ENCODE results near the gene RANGRF.
A peak's percentile ranks its signal among the peaks of the same experiment; 100 is the strongest.

The RANGRF gene

DNA sequence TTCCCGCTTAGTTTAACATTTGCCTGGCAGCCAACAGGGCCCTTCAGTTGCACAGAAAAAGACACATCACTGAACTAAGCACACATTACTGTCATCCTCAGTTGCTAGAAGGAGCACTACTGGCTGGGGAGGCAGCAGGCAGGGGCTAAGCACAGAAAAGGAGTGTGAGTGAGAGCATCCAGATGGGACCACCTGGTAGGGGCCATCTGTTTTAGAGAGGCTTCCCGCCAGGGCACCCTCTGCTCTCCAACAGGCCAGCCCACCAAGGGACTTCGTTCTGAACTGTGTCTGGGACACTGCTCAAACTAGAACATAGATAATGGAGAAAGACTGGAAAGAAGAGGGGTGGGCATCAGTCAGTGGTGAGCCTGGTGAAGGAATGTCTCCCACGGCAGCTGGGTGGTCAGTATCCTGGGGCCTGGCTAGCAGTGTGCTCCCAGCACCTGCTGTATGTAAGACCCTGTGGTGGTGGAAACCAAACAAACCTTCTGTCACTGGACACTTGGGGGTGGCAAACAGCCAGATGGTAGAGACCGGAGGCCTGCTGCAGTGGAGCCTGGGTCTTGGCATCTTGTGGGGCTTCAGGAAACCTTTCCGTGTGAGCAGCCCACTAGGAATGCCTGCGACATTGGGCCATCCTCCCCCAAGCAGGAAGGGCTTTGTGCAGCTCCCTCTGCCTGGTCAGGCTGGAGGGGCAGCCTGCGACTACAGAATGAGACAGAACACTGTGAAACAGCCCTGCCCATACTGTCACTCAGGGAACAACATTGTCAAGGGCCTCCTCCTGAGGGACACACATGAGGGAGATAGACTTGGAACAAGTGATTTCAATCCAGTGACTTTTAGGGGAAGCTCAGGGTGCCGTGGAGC is 12.8 kb upstream of the RANGRF start:
- no peak for DNase-seq

DNA sequence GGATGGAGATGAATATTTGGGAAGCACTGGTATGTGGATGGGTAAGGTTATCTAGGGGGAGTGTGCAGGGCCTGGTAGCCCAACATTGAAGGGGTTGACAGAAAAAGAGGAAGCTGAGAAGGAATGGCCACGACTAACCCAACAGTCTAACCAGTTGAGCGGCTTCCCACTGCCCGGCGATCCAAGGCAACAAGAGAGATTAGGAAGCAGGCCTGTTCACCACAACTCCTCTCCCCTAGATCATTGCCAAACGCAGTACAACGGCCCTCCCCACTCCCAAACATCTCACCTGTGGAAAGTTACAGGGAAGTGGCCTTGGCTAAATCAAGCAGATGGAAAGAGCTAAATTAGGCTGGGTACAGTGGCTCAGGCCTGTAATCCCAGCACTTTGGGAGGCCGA is 11.2 kb upstream of the RANGRF start:
- no peak for DNase-seq

DNA sequence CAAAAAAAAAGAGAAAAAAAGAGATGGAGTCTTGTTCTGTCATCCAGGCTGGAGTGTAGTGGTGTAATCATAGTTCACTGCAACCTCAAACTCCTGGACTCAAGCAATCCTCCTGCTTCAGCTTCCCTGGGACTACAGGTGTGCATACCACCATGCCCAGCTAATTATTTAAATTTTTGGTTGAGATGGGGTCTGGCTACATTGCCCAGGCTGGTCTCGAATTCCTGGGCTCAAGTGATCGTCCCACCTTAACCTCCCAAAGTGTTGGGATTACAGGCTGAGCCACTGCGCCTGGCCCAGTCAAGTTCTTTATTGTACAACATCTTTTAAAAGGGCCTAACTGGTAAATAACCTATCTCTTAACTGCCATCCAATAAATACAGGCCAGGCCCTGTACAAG is 6.1 kb upstream of the RANGRF start:
- no peak for DNase-seq

DNA sequence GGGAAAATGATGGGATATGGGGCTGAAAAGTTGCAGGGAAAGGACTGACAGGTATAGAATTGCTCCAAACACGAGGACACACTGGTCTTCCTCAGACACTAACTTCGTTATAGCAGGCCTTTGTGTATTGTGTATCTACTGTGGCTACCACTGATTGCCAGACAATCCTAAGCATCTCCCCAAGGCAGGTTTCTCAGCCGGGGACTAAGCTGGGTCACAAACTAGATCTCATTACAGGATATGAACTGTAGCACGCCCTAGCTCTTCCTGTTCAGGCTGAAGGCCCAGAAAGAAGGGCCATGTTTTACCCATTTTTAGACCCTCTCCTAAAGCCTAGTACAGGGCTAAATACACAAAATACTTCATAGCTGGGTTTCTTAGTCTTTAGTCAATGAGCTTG is 5.1 kb upstream of the RANGRF start:
- DNase-seq = no peak

DNA sequence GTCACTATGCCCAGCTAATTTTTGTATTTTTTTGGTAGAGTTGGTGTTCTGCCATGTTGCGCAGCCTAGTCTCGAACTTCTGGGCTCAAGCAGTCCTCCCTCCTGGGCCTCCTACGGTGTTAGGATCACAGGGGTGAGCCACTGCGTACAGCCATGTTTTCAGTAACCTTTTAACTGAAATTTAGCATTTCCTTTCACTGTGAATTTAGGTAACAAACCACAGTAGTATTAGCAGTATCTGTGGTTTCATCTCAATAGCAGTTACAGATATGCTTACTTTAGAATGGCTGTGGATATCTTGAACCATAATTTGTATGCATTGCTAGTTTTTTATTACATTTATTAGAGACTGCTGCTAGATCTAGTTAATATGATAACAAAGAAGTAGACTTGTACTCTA is 4.3 kb upstream of the RANGRF start:
- no peak for DNase-seq

DNA sequence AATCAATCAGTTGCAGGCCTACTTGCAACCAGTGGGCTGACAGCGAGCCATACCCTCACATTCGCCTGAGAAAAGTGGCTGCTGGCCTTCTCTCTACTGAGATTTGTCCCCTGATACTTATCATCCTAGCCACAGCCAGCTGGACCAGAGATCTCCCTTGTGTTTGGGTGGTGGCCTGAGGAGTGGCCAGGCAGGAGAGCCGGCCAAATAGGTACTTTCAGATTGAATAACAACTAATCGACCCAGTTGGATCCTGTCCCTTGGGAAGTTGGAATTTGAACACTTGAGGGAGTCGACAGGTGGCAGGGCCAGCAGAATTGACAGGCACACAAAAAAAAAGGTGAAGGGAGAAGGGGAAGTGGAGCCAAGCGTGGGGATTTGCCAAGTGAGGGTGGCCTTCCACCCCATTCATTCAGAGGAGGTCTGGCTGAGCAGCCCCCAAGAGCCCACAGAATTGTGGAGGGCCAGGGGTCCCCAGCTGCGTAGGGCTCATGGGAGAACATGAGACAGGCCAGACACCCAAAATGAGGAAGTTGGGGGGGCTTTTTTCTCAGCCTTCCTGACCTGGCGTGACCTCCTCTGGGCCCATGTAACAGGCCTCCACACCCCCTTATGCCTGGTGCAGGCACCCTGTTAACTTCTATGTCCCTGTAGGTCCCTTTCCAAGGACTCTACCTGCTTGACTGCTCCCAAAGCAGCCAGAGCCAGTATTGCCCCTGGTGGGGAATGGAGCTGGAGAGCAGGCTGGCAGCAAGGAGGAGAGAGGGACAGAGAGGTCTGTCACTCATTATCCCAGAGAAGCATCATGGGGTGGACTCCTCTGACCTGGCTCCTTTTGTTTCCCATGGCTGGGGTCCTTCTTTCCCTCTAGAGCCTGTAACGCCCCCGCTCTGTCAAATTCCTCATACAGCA is 2.9 kb upstream of the RANGRF start:
- DNase-seq = no peak

DNA sequence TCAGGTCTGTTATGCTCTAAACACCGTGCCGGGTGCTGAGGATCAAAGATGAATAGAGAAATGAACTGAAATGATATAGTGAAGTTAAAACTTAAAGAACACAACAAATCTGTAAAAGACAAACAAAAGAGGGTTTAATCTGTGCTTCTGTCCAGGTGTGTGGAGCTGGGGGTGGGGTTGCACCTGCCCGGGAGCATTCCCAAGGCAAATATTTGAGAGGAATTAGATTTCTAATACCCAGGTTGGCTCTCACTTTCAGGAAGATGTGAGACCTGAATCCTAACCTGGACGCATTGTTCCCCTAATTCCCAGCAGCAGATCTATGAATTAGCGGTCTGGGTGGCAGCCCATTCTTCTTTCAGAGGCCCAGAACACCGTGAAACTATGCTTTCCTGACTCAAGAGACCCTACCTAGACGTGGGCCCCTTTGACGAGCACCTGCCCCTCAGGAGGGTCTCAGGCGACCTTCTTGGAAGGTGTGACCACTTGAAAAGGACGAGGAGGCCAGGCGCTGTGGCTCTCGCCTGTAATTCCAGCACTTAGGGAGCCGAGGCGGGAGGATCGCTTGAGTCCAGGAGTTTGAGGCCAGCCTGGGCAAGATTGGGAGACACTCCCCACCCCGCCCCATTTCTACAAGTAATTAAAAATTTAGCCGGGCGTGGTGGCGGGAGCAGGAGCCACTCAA is 677 bp upstream of the RANGRF start:
- no peak for DNase-seq

DNA sequence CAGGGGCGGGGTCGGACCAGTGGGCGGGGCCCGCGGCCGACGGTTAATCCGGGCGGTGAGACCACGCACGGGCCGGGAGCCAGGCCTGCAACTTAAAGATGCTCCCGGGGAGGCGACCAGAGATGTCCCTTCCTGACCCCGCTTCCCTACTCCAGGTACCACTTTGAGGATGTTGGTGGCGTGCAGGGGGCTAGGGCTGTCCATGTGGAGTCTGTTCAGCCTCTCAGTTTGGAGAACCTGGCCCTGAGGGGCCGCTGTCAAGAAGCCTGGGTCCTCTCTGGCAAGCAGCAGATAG is 580 bp downstream of the RANGRF start:
- DNase-seq = no peak

DNA sequence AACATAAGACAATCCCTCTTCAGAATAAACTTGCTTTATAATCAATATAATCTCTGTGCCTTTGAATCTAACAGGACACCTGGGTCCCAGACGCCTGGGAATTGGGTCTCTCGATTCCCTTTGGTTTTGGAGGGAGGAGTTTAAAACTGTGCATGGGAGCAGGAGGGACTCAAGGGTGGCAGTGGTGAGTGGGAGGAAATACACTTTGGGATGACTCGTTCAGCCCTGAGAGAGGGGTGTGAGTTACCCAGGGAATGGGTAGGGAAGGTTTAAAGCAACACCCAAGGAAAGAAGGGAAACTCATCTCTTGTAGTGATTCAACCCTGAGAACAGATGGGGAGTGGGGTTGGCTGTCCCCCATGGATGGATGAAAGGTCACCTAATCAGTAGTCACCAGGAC is 1.6 kb downstream of the RANGRF start:
- no peak for DNase-seq

DNA sequence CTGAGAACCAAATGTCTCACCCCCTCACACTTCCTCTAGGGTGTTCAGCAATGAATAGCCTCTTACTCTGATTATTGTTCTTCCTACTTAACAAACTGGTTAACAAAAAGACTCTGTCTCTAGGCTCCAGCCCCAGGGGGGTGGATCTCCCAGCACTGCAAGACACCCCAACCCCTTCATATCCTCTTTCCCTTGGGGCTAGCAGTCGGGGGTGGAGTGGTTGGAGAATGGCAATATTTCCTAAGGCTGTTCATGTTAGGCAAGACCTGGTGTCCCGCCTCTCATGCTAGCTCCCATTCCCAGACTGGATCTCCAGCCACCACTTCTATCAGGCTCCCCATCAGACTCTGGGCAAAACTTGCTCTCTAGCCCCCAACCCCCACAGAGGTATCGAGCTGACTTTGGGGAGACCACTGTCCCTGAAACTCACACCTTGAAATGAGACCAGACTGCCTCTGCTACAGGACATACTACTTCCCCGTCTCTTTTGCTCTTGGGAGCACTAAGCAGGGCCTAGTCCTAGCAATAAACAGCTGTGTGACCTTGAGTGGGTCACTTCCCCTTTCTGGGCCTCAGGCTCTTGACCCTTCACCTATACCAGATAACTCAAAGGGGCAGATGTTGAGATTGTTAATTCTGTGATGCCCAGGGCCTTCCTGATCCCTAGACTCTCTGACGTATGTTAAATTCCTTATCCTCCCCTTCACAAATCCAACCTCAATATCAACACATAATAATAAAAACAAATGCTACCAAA is 4.3 kb downstream of the RANGRF start:
- no peak for DNase-seq

DNA sequence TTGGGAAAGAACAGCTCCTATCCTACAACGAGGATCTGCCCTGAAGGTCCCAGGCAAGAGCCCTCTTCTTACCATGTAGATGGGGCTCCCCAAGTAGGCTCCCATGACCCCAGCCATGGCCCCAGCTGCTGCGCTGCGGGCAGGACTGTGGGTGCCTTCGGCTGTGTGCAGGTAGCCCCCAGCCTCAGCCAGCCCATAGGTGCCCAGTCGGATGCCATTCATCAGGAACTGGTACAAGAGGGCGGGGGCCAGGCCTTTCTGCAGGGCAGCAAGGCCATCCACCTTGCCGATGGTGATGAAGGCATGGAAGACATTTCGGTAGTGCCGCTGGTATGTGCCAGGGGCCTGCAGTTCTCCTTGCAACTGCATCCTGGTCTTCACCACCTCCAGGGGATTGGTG is 5.9 kb downstream of the RANGRF start:
- no peak for DNase-seq

DNA sequence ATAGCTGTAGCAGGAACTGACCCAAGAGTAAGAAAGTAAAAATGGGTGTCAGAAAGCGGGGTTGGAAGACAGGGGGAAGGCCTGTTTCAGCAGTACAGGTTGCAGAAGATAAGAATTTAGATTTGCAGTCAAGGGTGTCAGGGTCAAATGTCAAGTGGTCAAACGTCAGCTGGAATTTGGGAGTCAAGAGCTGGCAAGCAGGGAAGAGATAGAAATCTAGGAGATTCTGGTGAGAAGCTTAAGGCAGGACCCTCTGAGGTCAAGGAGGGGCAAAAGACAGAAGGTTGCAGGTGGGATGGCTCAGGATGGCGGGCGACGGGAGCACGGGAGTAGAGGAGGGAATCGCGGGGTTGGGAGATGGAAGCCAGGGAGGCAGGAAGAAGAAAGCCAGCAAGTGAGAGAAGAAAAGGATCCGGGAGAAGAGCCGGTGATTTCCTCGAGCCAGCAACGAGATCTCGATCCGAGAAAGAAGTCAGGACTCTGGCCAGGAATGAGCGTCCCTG is 6.4 kb downstream of the RANGRF start:
- DNase-seq = no peak

DNA sequence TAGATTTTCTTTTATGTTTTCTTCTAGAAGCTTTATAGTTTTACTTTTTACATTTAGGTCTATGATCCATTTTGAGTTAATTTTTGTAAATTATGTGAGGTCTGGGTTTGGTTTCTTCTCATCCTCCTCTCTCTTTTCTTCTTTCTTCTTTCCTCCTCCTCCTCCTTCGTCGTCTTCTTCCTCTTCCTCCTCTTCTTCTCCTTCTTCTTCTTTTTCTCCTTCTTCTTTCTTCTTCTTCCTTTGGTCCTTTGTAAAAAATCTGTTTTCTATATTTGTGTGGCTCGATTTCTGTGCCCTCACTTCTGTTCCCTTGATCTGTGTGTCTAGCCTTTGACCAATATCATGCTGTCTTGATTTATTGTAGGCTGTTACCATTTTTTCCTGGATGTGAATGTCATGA is 11.8 kb downstream of the RANGRF start:
- no peak for DNase-seq

DNA sequence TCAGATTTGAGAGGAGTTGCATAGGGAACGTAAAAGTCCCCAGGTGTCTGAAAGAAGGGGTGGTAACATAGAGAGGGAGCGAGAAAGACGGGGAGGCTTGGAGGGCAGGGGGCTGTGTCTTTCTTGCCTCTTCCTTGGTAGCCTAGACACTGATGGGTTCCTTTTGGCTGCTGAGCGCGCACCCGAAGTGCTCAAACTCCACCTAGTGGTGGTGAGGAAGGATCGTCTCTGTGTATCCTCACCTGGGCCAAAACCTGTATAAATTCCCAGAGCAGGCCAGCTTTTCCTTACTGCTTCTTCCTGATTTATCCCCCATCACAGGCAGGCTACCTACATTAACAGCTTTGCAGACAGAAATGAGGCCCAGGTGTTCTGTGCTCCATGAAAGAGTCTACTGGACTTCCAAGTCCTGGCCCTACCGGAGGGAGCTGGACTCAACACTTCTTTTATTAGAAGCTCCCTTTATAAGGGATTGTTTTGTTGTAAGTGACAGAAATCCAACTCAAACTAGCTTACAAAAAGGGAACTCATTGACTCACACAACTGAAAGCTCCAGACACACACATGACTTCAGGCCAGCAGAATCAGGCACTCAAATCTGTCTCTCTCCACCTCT is 12.3 kb downstream of the RANGRF start:
- peak; percentile 53 for DNase-seq

DNA sequence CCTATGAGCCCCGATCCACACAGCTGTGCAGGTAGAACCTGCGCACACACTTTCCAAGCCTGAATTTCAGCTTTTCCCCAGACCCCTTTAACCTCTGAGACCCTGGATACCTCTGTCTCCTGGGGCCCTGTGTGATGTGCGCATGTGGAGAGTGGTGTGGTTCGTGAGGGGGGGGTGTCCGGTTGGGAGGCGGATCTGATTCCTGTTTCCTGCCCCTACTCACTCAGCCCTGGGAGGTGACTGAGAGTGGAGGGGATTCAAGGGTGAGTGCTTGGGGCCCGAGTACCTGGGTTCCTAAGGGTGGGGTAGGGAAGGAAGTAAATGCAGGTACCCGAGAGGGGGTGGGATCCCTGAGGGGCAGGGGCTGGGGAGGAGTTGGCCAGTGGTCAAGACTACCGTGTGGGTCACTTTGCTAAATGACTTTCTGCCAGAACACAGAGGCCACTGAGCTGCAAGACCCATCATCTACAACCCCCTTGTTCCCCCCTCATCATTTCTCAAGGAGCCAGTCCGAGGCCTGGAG is 22.2 kb downstream of the RANGRF start:
- no peak for DNase-seq

DNA sequence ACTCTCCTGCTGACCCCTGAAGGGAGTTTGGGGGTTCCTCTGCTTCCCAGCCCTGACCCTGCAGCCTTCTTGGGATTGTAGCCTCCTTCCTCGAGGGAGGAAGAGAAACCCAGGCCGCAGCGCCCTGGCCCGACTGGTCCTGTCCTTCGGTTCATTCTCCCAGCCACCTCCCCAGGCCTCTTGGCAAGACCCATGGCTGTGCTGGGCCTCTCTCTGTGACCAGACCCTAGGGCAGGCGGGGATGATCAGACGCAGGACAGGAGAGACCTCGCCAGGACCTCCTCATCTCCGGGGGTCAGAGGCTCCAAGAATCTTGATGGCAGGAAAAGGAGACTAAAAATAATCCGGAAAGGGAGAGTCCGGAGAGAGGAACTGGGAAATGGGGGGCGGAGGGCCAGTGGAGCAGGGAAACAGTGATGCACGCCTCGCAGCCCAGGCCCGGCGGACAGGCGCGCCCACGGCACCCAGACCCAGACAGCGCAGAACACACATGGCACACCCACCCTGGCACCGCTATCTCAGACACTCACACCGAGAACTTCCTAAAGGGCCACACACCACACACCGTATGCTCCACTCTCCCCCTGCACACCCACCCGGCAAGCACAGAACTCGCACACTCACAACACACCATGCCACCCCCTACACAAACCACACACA is 22.8 kb downstream of the RANGRF start:
- DNase-seq = no peak

DNA sequence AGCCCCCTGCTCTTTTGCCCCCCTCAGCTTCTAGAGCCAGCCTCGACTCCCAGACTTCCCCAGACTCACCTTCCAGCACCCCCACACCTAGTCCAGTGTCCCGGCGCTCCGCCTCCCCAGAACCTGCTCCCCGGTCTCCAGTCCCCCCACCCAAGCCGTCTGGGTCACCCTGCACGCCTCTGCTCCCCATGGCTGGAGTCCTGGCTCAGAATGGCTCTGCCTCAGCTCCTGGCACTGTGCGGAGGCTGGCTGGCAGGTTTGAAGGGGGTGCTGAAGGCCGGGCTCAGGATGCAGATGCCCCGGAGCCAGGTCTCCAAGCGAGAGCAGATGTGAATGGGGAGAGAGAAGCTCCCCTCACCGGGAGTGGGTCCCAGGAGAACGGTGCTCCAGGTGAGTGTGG is 23.8 kb downstream of the RANGRF start:
- no peak for DNase-seq

DNA sequence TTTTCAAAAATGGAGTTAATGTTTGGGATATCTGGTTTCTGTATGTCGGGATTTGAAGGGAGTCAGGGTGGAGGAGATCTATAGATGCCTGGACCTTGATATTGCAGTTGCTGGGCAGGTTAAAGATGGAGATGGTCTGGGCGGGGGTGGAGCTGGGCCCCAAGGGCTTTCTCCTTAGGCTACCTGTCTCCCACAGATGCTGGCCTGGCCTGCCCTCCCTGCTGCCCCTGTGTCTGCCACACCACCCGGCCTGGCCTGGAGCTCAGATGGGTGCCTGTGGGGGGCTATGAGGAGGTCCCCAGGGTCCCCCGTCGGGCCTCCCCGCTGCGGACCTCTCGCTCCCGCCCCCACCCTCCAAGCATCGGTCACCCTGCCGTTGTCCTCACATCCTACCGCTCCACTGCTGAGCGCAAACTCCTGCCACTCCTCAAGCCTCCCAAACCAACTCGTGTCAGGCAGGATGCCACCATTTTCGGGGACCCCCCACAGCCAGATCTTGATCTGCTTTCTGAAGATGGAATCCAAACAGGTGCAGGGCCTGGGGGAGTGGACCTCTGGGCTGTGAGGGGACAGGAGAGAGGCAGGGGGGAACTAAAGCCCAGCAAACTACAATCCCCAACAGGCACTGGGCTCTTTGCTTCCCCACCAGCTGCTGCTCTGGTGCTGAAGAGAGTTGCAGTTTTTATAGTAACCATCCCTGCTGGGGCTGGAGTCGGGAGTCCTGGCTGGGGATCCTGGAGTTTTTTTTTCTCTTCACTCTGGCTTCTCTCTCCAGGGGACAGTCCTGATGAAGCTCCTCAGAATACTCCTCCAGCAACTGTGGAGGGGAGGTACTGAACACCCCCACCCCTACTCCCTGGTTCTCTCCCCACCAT is 24.5 kb downstream of the RANGRF start:
- DNase-seq = no peak

DNA sequence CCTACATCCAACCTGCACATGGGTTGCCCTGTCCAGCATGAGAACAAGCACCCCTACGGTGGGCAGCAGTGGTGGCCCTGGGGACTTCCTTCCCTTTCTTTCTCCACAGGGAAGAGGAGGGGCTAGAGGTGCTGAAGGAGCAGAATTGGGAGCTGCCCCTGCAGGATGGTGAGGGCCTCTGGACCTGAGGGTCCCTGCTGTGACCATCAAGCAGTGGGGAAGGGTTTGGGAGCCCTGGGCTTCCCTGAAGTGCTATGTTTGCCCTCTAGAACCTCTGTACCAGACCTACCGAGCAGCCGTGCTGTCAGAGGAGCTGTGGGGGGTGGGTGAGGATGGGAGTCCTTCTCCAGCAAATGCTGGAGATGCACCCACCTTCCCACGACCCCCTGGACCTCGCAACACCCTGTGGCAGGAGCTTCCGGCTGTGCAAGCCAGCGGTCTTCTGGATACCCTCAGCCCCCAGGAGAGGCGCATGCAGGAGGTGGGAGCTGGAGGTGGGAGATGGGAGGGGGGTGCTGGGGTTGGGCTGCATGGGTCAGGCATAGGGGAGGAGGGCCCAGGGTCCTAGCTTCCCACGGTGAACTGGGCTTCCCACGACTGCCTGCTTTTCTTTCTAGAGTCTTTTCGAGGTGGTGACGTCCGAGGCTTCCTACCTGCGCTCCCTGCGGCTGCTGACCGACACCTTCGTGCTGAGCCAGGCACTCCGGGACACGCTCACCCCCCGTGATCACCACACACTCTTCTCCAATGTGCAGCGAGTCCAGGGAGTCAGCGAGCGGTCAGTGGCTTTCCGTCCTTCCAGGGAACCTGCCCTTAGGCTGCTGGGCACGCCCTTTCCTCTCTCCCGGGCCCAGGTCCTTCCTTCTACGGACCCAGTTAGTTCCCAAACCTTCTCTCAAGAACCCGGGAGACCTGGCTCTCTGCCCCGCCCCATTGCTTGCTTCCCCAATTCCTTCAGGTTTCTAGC is 26.6 kb downstream of the RANGRF start:
- no peak for DNase-seq

All from NCI-H226 (cell line).